GM12878 (cell line): ENCODE results near the gene PLA2G4C.

Experiments
- CEBPB ChIP-seq, 2 experiments: fragments of 150-350 bp in 1 of 2; IDR thresholded peaks; 2 replicates each; pipeline ENCODE4 v1.6.1; 2012 to 2014; ENCODE audit warnings: low read depth in 2 of 2, low read length in 2 of 2, borderline replicate concordance in 1 of 2, inconsistent platforms in 1 of 2
- DPF2 ChIP-seq: fragments of 450-650 bp; IDR thresholded peaks from 2 replicates; pipeline ENCODE4 v1.6.1; 2017; ENCODE audit warnings: mild to moderate bottlenecking
- HDAC6 ChIP-seq: fragments of 200-600 bp; sonication (generic); IDR thresholded peaks from one replicate; pipeline ENCODE4 v1.8.0; 2017; ENCODE audit warnings: antibody characterized with exemption; ENCODE audit not compliant: unreplicated experiment
- JUND ChIP-seq: IDR thresholded peaks from 2 replicates; pipeline ENCODE4 v1.6.1; 2012; ENCODE audit warnings: low read depth, mild to moderate bottlenecking, low read length, improper control_type of control experiment, moderate library complexity
- MEF2A ChIP-seq: IDR thresholded peaks from 2 replicates; pipeline ENCODE4 v1.6.1; 2011; ENCODE audit warnings: low read depth, mild to moderate bottlenecking, low read length, moderate library complexity; ENCODE audit not compliant: insufficient read depth
- POLR2A ChIP-seq: IDR thresholded peaks from 2 replicates; pipeline ENCODE4 v1.6.1; 2011; ENCODE audit warnings: low read depth, mild to moderate bottlenecking, low read length
- ZNF274 ChIP-seq: IDR thresholded peaks from one replicate; pipeline ENCODE4 v1.8.0; 2011; ENCODE audit not compliant: insufficient read length, insufficient read depth
- TF ChIP-seq, protein P1 (sequence below), 3 experiments: IDR thresholded peaks in 2 of 3; conservative IDR thresholded peaks in 1 of 3; 2 replicates each; pipeline ENCODE4 v1.5.1; 2011; ENCODE audit warnings: low read depth in 3 of 3, low read length in 3 of 3, mild to moderate bottlenecking in 3 of 3, control low read depth in 2 of 3, moderate library complexity in 2 of 3, inconsistent platforms in 1 of 3, mixed read lengths in 1 of 3; ENCODE audit not compliant: control insufficient read depth in 2 of 3, insufficient read depth in 1 of 3; ENCODE audit errors: extremely low read depth in 1 of 3
- TF ChIP-seq, protein P2 (sequence below): IDR thresholded peaks from 2 replicates; pipeline ENCODE4 v1.6.1; 2011; ENCODE audit warnings: low read depth, low read length, improper control_type of control experiment, borderline replicate concordance
- TF ChIP-seq, protein P3 (sequence below): fragments of 450-650 bp; IDR thresholded peaks from 2 replicates; pipeline ENCODE4 v1.6.1; 2017; ENCODE audit warnings: low read depth, mild to moderate bottlenecking, moderate library complexity
- TF ChIP-seq, protein P4 (sequence below): IDR thresholded peaks from 2 replicates; pipeline ENCODE4 v1.6.1; 2012; ENCODE audit warnings: mild to moderate bottlenecking, low read depth, low read length

DNA sequence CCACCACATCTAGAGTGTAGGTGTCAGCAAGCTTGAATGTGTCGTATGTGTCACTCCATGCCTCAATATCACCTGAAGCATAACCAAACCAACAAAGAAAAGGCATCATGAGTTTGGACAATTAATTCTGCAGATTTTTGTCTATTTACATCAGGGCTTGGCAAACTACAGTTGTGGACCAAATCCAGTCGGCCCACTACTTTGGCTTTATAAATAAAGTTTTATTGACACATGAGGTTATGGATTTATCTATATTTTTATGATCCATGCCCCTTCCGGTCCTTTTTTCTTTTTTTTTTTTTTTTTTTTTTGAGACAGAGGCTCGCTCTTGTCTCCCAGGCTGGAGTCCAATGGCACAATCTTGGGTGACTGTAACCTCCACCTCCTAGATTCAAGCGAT is 57.5 kb downstream of the PLA2G4C start:
- TF ChIP-seq JUND (no peak), HDAC6 (no peak), ZNF274 (no peak), MEF2A (no peak), CEBPB (IDR thresholded peaks at IDR 0.05; ENCODE audit: borderline replicate concordance in 1 of 2, low read depth in 2 of 2, low read length in 2 of 2) (no peak), DPF2 (no peak), POLR2A (no peak)
- TF ChIP-seq, protein P1, sequence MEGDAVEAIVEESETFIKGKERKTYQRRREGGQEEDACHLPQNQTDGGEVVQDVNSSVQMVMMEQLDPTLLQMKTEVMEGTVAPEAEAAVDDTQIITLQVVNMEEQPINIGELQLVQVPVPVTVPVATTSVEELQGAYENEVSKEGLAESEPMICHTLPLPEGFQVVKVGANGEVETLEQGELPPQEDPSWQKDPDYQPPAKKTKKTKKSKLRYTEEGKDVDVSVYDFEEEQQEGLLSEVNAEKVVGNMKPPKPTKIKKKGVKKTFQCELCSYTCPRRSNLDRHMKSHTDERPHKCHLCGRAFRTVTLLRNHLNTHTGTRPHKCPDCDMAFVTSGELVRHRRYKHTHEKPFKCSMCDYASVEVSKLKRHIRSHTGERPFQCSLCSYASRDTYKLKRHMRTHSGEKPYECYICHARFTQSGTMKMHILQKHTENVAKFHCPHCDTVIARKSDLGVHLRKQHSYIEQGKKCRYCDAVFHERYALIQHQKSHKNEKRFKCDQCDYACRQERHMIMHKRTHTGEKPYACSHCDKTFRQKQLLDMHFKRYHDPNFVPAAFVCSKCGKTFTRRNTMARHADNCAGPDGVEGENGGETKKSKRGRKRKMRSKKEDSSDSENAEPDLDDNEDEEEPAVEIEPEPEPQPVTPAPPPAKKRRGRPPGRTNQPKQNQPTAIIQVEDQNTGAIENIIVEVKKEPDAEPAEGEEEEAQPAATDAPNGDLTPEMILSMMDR (IDR thresholded peaks at IDR 0.05 in 2 of 3, conservative IDR thresholded peaks at IDR 0.05 in 1 of 3; ENCODE audit: control insufficient read depth in 2 of 3, extremely low read depth in 1 of 3, insufficient read depth in 1 of 3, low read depth in 3 of 3, low read length in 3 of 3): no peak
- TF ChIP-seq, protein P2, sequence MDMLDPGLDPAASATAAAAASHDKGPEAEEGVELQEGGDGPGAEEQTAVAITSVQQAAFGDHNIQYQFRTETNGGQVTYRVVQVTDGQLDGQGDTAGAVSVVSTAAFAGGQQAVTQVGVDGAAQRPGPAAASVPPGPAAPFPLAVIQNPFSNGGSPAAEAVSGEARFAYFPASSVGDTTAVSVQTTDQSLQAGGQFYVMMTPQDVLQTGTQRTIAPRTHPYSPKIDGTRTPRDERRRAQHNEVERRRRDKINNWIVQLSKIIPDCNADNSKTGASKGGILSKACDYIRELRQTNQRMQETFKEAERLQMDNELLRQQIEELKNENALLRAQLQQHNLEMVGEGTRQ: no peak
- TF ChIP-seq, protein P3, sequence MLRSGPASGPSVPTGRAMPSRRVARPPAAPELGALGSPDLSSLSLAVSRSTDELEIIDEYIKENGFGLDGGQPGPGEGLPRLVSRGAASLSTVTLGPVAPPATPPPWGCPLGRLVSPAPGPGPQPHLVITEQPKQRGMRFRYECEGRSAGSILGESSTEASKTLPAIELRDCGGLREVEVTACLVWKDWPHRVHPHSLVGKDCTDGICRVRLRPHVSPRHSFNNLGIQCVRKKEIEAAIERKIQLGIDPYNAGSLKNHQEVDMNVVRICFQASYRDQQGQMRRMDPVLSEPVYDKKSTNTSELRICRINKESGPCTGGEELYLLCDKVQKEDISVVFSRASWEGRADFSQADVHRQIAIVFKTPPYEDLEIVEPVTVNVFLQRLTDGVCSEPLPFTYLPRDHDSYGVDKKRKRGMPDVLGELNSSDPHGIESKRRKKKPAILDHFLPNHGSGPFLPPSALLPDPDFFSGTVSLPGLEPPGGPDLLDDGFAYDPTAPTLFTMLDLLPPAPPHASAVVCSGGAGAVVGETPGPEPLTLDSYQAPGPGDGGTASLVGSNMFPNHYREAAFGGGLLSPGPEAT: no peak
- TF ChIP-seq, protein P4, sequence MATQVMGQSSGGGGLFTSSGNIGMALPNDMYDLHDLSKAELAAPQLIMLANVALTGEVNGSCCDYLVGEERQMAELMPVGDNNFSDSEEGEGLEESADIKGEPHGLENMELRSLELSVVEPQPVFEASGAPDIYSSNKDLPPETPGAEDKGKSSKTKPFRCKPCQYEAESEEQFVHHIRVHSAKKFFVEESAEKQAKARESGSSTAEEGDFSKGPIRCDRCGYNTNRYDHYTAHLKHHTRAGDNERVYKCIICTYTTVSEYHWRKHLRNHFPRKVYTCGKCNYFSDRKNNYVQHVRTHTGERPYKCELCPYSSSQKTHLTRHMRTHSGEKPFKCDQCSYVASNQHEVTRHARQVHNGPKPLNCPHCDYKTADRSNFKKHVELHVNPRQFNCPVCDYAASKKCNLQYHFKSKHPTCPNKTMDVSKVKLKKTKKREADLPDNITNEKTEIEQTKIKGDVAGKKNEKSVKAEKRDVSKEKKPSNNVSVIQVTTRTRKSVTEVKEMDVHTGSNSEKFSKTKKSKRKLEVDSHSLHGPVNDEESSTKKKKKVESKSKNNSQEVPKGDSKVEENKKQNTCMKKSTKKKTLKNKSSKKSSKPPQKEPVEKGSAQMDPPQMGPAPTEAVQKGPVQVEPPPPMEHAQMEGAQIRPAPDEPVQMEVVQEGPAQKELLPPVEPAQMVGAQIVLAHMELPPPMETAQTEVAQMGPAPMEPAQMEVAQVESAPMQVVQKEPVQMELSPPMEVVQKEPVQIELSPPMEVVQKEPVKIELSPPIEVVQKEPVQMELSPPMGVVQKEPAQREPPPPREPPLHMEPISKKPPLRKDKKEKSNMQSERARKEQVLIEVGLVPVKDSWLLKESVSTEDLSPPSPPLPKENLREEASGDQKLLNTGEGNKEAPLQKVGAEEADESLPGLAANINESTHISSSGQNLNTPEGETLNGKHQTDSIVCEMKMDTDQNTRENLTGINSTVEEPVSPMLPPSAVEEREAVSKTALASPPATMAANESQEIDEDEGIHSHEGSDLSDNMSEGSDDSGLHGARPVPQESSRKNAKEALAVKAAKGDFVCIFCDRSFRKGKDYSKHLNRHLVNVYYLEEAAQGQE: no peak
